RWPE2 (cell line): ENCODE data around the gene RHOT1.
"Not testable (repeated sequence)": the region's sequence is repeated elsewhere in the genome, so short reads cannot be mapped to it uniquely, and the experiment has no call there.

Experiments used
- ATAC-seq: fragments of 200-7000 bp; cut with Tn5 transposase; 3 replicates; pipeline ENCODE4 v1.9.1; 2021; ENCODE audit warnings: low read depth
- DNase-seq: peaks from one replicate; pipeline ENCODE4 v3.0.0-alpha.2; 2020; ENCODE audit warnings: low spot score
- H3K27ac ChIP-seq: fragments of 450-650 bp; 2 replicates; pipeline ENCODE4 v1.5.1; 2017; ENCODE audit warnings: mild to moderate bottlenecking; ENCODE audit not compliant: poor library complexity, severe bottlenecking
- H3K27me3 ChIP-seq: fragments of 250-450 bp; sonication (Bioruptor Pico); 2 replicates; pipeline ENCODE4 v1.5.1; 2021; ENCODE audit warnings: mild to moderate bottlenecking, moderate library complexity; ENCODE audit not compliant: insufficient read depth, poor library complexity, severe bottlenecking
- H3K36me3 ChIP-seq: fragments of 250-450 bp; sonication (Bioruptor Pico); 2 replicates; pipeline ENCODE4 v1.5.1; 2020; ENCODE audit warnings: low read depth, mild to moderate bottlenecking, moderate library complexity
- H3K4me1 ChIP-seq: fragments of 250-450 bp; sonication (Bioruptor Pico); 2 replicates; pipeline ENCODE4 v1.5.1; 2021; ENCODE audit warnings: mild to moderate bottlenecking, moderate library complexity; ENCODE audit not compliant: insufficient read depth, poor library complexity, severe bottlenecking
- H3K4me3 ChIP-seq: fragments of 250-450 bp; sonication (Bioruptor Pico); 2 replicates; pipeline ENCODE4 v1.5.1; 2021; ENCODE audit warnings: mild to moderate bottlenecking, moderate library complexity; ENCODE audit not compliant: severe bottlenecking
- H3K9me3 ChIP-seq: fragments of 250-450 bp; sonication (Bioruptor Pico); 2 replicates; pipeline ENCODE4 v1.5.1; 2021; ENCODE audit warnings: mild to moderate bottlenecking, moderate library complexity; ENCODE audit not compliant: severe bottlenecking
- CTCF ChIP-seq: fragments of 450-650 bp; IDR thresholded peaks from one replicate; pipeline ENCODE4 v1.5.1; 2017; ENCODE audit warnings: mild to moderate bottlenecking, moderate library complexity; ENCODE audit not compliant: poor library complexity, severe bottlenecking

The RHOT1 gene

DNA sequence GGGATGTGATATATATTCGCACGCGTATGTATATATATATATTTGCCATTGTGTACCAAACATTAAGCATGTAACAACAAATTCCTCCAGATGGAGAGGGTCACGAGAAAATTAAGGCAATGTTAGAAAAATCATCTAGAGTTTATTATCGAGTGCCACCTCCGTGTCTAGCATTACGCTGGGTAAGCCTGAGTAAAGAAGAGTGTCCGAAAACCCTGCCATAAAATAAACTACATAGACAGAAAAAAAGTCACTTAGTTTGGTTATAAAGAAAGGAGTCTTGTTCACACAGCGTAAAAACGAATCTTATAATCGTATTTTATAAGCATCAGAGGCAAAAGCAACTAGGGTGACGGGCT is 644 bp upstream of the RHOT1 start:
- H3K27me3 ChIP-seq, result no peaks in the 10 kb centered on the region
- no peak for TF ChIP-seq CTCF
- ATAC-seq, result no peak
- H3K4me3 ChIP-seq, result peak overlapping the region; percentile 79
- peak overlapping the region; percentile 78 for H3K27ac ChIP-seq
- H3K4me1 ChIP-seq, result peaks cover 9% of the 10 kb centered on the region
- H3K36me3 ChIP-seq, result peaks cover 5% of the 10 kb centered on the region; the same call in 1 of the 2 replicates
- DNase-seq, result no peak
- H3K9me3 ChIP-seq, result no peaks in the 10 kb centered on the region

- Histone ChIP-seq H3K27me3 (no peaks in the 10 kb centered on the region), H3K9me3 (no peaks in the 10 kb centered on the region), H3K4me3 (peak overlapping the region; percentile 79), H3K36me3 (peaks cover 5% of the 10 kb centered on the region; the same call in 1 of the 2 replicates), H3K4me1 (peaks cover 9% of the 10 kb centered on the region), H3K27ac (peak overlapping the region; percentile 78)
- TF ChIP-seq CTCF, result no peak
- DNase-seq, result peak; percentile 72
- ATAC-seq, result peak; percentile 52
Measured at GRCh38 chr17:32142857-32143526, 690 bp downstream of the RHOT1 start.

- Histone ChIP-seq H3K27ac (peak overlapping the region; percentile 78), H3K36me3 (peaks cover 5% of the 10 kb centered on the region; the same call in 1 of the 2 replicates), H3K4me1 (peaks cover 9% of the 10 kb centered on the region), H3K27me3 (no peaks in the 10 kb centered on the region), H3K9me3 (no peaks in the 10 kb centered on the region), H3K4me3 (peak overlapping the region; percentile 79)
- DNase-seq, result no peak
- no peak for TF ChIP-seq CTCF
- no peak for ATAC-seq
Measured at GRCh38 chr17:32143527-32143870, 1.2 kb downstream of the RHOT1 start.

DNA sequence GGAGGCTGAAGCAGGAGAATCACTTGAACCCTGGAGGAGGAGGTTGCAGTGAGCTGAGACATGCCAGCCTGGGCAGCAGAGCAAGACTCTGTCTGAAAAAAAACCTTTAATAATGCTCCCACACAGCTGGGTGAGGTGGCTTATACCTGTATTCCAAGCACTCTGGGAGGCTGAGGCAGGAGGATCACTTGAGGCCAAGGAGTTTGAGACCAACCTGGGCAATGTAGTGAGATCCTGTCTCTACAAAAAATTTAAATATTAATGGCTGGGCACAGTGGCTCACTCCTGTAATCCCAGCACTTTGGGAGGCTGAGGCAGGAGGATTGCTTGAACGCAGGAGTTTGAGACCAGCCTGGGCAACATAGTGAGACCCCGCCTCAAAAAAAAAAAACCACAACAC is 2.1 kb downstream of the RHOT1 start:
- ATAC-seq, DNase-seq, H3K27ac ChIP-seq, H3K36me3 ChIP-seq, H3K4me3 ChIP-seq, H3K4me1 ChIP-seq, H3K27me3 ChIP-seq, H3K9me3 ChIP-seq: not testable (repeated sequence)

DNA sequence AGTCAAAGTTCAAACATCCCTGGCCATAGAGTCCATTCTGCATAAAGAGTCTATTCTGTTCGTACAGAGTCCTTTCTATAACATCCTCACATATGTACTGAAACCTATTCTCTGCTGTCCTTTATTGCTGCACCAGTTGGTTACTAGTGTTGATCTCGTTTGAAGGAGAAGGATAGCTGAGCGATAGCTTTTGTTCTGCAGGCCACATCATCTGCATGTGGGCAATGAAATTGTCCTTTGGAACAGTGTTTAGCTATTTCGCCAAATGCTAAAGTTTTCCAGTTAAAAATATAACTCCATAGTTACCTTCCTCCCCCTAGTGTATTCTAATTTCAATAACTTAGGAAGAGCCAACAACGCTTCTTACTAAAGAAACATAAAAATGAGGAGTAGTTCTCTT is 6.0 kb downstream of the RHOT1 start:
- H3K27me3 ChIP-seq, result no peaks in the 10 kb centered on the region
- DNase-seq, result no peak
- no peak for TF ChIP-seq CTCF
- H3K27ac ChIP-seq, result no peak overlapping the region
- peaks cover 7% of the 10 kb centered on the region for H3K4me1 ChIP-seq
- no peak overlapping the region for H3K4me3 ChIP-seq
- no peaks in the 10 kb centered on the region for H3K9me3 ChIP-seq
- no peak for ATAC-seq
- peaks cover 10% of the 10 kb centered on the region; the same call in 1 of the 2 replicates for H3K36me3 ChIP-seq
